Measurements from ENCODE around the gene LTB4R2.
A peak's percentile ranks its signal among the peaks of the same experiment; 100 is the strongest.
"Not testable (repeated sequence)": the region's sequence is repeated elsewhere in the genome, so short reads cannot be mapped to it uniquely, and the experiment has no call there.

LTB4R2 gene

DNA sequence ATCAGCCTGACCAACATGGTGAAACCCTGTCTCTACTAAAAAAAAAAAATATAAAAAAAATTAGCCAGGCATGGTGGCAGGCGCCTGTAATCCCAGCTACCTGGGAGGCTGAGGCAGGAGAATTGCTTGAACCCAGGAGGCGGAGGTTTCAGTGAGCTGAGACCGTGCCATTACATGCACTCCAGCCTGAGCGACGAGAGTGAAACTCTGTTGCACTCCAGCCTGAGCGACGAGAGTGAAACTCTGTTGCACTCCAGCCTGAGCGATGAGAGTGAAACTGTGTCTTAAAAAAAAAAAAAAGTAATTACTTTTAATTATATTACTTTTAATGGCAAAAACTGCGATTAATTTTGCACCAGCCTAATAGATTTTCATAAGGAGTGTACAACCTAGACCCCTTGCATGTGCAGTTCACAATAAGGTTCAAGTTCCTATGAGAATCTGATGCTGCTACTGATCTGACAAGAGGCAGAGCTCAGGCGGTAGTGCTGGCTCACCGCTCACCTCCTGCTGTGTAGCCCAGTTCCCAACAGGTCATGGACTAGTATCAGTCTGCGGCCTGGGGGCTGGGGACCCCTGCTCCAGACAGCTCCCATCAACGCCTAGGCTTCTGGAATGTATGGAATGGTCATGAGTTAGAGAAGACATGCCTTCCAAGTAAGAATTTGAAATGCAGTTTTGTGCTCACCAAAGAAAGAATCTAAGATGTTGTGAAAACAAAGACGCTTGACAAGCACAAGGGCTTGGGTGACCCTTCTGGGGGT is 11.5 kb downstream of the LTB4R2 start:
- DNase-seq, result no peak

GRCh38 chr14:24322672-24323071 is 12.7 kb downstream of the LTB4R2 start:
- DNase-seq, result no peak

GRCh38 chr14:24323341-24323740 is 13.4 kb downstream of the LTB4R2 start:
- DNase-seq, result no peak

DNA sequence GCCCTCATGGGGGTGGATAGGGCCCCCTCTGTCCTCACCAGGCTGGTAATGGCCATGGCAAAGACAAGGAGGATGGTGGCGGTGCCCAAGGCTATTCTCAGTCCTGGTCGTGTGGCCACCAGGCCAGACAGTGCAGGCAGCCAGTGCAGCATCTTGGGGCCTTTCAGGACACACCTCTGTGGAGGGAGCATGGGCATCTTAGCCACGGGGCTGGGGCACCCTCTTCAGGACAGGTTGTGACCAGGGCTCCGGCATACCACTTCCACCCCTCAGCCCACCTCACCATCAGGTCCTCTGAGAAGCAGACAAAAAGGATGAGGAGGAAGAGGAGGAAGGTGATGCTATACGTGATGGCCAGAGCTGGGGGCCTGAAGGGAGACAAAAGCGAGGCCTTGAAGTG is 14.1 kb downstream of the LTB4R2 start:
- DNase-seq, result no peak

GRCh38 chr14:24325041-24325530 is 15.1 kb downstream of the LTB4R2 start:
- no peak for DNase-seq

DNA sequence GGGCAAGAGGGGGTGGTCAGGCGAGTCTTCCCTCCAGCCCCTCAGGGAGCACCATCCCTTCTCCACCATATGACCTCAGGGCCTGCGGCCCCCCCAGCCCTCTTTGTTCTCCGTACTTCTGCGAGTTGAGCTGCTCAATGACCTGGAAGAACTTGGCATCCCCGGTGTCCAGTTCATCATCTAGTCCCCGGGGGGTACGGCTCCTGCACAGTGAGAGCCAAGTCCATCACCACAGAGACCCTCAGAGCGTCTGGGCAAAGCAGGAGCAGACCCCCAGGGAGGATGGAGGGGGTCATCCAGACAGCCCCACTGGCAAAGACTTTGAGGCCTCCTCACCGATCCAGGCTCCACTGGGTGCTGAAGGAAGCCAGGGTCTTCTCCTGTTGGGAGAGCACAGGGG is 16.0 kb downstream of the LTB4R2 start:
- no peak for DNase-seq

DNA sequence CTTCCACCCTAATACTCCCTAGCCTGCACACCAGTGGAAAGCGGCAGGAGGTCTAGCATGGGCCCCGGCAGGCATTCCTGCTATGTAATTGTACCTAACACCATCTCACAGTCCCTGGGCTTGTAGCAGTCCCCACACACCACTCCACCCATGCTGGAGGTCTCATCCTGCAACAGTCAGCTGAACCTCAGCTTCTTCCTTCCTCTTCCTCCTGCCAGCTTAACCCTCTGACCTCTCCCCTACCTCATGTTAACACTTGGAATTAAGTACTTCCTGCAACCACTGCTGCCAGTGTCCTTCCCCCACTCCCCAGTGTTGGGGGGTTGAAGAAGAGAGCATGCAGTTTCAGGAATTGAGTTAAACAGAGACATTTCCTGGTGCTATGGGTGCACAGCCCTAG is 17.4 kb downstream of the LTB4R2 start:
- DNase-seq, result no peak

DNA sequence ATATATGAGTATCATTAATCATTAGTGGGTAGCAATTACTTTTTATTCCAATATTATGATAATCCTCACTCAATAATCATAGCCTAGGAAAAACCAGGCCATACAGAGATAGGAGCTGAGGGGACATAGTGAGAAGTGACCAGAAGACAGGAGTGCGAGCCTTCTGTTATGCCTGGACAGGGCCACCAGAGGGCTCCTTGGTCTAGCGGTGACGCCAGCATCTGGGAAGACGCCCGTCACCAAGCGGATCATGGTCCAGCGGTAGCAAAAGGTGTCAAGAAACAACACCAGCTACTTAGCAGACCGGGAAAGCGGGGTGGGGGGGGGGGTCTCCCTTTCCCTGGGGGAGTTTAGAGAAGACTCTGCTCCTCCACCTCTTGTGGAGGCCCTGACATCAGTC is 18.0 kb downstream of the LTB4R2 start:
- DNase-seq, result not testable (repeated sequence)

- no peak for DNase-seq
Observed at GRCh38 chr14:24329073-24329663, 19.2 kb downstream of the LTB4R2 start.

DNA sequence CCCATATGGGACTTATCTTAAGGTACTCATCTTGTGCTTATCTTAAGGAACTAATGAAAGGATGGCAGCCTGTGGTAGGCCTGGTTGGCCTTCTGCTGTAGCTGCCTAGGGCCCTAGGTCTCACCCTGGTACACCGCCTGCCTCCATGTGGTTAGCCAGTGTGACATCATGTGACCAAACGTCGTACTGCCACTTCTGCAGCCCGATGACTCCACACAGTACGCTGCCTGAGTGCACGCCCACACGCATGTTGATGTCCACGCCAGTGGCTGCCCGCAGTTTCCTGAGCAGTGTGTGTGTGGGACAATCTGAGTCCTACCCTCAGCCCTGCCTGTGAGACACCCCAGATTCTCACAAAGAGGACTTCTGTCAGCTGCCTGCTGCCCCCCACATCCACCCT is 19.8 kb downstream of the LTB4R2 start:
- no peak for DNase-seq

GRCh38 chr14:24330973-24331674 is 21.2 kb downstream of the LTB4R2 start:
- no peak for DNase-seq

DNA sequence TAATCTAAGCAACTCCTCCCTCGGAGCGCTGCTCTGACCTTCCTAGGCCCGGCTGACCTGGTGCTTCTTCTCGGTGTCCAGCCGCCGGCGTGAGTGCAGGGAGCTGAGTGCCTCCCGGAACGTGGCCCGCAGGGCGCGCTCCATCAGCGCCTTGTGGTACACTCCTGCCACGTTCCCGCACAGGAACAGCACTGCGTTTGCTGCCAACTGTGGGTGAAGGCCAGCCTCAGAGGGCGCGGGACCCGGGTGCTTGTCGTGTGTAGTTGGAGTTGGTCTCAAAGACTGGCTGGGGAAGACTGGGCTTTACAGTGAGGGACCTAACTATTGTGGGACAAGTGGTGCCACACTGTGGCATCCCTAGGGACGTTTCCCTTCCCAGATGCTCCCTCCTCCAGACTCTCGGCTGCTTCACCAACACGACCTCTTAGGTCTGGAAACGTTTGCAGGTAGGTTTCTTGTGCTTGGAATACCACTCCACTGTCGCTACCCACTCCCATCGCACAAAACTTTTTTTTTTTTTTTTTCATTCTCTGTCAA is 21.9 kb downstream of the LTB4R2 start:
- no peak for DNase-seq

DNA sequence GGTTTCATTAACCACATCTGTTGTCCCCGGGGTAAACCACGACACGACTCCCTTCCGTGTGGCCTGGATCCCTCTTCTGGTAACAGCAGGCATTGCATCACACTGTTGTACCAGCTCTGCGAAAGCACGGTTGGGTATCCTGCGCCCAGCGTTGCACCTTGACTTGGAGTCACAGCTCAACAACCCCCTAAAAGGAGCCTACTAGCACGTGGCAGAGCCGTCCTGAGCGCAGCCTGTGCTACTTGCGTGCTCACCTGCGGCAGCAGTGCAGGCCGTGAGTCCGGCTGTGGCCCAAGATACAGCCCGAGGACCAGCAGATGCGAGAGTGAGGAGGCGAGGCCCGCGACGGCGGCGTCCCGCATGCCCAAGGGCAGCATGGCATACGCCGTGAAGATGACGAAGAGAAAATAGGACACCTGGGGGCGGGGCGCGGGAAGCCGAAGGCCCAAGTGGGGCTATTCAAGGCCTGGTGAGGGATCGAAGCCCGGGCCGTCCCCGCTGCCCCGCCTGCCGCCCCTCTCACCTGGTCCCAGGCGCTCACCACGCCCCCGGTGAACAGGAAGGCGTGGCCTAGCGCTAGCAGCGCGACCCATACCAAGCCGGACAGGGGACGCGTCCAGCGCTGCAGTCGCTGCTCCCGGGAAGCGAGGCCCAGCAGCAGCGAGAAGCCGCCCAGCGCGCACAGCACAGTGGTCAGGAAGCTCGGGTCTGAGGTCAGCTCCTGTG is 22.5 kb downstream of the LTB4R2 start:
- DNase-seq, result peak; percentile 50

DNA sequence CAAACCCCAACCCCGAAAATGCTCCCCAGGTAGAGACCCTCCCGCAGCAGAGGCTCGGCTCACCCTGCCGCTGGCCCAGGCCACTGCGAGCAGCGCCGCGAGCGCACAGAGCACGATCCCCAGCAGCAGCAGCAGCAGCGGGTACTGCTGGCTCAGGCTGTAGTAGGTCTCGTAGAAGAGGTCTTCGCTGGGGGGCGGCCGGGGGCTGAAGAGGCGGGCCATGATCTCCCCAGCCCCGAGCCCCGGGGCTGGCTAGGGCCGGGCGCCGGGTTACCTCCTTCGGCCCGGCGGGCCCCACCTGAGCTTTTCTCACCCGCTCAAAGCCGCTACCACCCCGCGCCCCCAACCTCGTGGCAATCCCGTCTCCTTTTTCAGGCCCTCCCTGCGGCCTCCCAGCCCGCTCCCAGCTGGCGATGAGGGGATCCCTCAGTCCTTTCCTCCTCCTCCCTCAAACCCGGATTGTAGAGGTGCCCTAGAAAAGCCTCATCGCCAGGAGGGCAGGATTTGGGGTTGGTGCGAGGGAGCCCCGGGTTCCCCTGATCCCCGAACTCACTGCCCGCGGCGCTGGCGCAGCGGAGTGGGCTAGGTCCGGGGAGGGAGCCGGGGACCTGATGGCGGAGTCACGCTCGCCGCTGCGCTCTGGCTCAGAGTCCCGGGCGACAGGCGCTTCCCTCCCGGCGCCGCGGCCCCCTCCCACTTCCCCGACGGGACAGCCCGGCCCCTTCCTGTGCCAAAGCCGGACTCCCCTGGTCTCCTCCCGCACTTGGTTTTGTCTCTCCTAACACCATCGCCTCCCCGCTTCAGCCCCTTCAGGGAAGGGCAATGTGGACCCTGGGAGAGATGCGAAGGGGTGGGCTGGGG is 24.7 kb downstream of the LTB4R2 start, which contains the start of gene ADCY4:
ADCY4 (minus strand) TSS at position 641 of the 861 bp plus-strand sequence; CDS start at position 222, 419 bp downstream.
- no peak for DNase-seq

DNA sequence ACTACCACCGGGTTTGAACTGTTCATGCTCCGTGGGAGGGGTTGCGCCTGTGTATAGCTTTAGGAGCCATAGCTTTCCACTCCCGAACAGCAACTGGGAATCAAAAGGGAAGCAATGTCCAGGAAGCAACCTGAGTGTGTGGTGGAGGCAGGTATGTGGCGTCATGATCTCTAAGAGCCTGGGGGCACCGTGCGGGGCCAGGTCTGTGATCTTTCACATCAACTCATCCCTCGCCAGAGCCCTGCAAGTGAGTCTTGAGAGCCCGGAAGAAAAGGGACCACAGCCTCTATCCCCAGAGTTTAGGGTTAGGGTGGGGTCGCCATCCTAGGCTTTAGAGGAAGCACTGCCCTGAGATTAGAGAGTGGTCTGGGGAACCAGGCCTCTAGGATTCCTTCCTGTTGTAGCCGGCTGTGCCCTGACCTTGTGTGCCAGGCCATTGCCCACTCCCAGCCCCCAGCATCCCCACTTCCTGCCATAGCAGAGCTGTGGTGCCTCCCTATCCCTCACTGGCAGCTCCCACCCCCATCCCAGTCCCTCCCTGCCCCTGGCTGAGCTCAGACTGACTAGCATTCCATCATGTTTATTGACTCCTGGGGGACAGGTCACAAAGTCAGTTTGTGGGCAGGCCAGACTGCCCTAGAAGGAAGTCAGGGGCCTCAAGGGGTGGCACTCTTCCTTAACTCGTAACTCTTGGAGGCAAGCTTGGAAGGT is 25.7 kb downstream of the LTB4R2 start:
- no peak for DNase-seq

DNA sequence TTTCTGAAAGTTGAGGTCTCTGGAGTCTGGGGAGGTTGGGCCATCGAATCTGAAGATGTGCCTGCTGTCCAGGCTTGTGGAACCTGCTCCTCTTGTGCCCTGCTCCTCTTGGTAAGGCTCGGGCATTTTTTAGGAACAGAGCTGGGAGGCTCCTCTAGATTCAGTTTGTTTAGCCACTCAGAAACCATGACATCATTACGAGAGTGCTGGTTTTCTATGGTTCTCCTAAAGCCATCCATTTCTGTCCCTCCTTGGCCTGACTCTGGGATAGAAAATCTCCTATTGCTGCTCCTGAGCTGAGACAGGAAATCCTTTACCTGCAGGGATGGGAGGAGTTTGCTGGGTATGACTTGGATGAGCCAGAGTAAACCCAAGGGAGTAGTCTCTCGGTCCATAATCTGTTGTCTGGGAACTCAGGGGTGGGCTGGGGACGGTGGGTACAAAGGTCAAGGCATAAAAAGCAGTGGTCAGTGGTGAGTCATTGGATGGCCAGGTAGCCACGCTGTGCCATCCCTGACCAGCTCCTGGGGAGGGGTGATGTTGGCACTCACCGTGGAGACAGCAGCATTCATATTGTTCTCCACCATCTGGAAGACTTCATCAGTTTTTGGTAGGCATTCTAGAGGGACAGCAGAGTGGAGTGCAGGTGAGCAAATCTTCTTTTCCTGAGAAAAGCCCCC is 27.3 kb downstream of the LTB4R2 start:
- DNase-seq, result no peak

- DNase-seq, result no peak
Observed at GRCh38 chr14:24337824-24338175, 27.9 kb downstream of the LTB4R2 start.

DNA sequence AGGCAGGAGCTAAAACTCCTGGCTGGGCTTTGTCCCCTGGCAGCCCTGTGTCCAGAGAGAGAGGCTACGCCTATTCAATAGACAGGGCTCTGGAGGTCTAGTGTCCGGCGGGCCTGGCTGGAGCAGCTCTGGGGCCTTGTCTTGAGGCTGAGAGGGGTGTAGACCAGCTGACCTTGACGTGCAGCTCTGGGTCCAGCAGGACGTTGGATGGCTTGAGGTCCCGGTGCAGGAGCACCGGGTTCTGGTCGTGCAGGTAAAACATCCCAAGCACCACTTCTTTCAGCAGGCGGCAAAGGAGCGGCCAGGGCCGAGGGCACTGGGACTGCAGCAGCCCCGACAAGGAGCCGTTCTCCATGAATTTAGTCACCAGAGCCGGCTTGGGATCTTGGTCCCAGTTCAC is 28.9 kb downstream of the LTB4R2 start:
- no peak for DNase-seq

- no peak for DNase-seq
Observed at GRCh38 chr14:24339284-24340151, 29.6 kb downstream of the LTB4R2 start, which contains the start of gene RIPK3. Gene RIPK3 (minus strand): TSS chr14:24339991. CDS start chr14:24339826, 165 bp downstream.

- no peak for DNase-seq
Observed at GRCh38 chr14:24340606-24341005, 30.7 kb downstream of the LTB4R2 start.
